Activated naive CD8-positive, alpha-beta T cell treated with anti-CD3 and anti-CD28 coated beads, Interleukin-2, amount 10 ng/mL, durations not matched to agents 7 days and 5 days (primary cell): ENCODE data around the gene PTX3. TPM values are rescaled to one million over a fixed set of nuclear protein-coding genes. Genes with fewer than 3 reads are reported as not detected.

ENCODE experiments used
- ATAC-seq: fragments of 150-1000 bp; cut with Tn5 transposase; one replicate; pipeline ENCODE4 v1.10.0; 2021; ENCODE audit warnings: low read depth, moderate library complexity
- POLR2A ChIA-PET: fragments of 350-600 bp; sonication (Branson Sonifier 250); formaldehyde crosslinking; loops from one replicate; lab custom pipeline; 2021; ENCODE audit warnings: antibody characterized with exemption; lab: Charles Lee
- DNase-seq: peaks from one replicate; pipeline ENCODE4 v3.0.0; 2021
- H3K27ac Mint-ChIP-seq: one replicate; pipeline ENCODE4 v1.8.0; 2022; ENCODE audit warnings: mild to moderate bottlenecking, mixed read lengths
- H3K27me3 Mint-ChIP-seq: one replicate; pipeline ENCODE4 v1.8.0; 2022; ENCODE audit warnings: mild to moderate bottlenecking, moderate library complexity, mixed read lengths
- H3K36me3 Mint-ChIP-seq: one replicate; pipeline ENCODE4 v1.8.0; 2021; ENCODE audit warnings: mild to moderate bottlenecking, mixed read lengths
- H3K4me1 Mint-ChIP-seq: one replicate; pipeline ENCODE4 v1.8.0; 2021; ENCODE audit warnings: mixed read lengths
- H3K4me3 Mint-ChIP-seq: one replicate; pipeline ENCODE4 v1.8.0; 2022; ENCODE audit warnings: mild to moderate bottlenecking, moderate library complexity, mixed read lengths
- H3K9me3 Mint-ChIP-seq: one replicate; pipeline ENCODE4 v1.8.0; 2021; ENCODE audit warnings: mixed read lengths
- total RNA-seq, 2 experiments: library from RNA; stranded (reverse); gene quantifications; one replicate each; pipeline ENCODE4 v1.2.3, GENCODE V29; 2021

Gene PTX3
- total RNA-seq = under 1 TPM; 0.14 to 0.40 TPM

DNA sequence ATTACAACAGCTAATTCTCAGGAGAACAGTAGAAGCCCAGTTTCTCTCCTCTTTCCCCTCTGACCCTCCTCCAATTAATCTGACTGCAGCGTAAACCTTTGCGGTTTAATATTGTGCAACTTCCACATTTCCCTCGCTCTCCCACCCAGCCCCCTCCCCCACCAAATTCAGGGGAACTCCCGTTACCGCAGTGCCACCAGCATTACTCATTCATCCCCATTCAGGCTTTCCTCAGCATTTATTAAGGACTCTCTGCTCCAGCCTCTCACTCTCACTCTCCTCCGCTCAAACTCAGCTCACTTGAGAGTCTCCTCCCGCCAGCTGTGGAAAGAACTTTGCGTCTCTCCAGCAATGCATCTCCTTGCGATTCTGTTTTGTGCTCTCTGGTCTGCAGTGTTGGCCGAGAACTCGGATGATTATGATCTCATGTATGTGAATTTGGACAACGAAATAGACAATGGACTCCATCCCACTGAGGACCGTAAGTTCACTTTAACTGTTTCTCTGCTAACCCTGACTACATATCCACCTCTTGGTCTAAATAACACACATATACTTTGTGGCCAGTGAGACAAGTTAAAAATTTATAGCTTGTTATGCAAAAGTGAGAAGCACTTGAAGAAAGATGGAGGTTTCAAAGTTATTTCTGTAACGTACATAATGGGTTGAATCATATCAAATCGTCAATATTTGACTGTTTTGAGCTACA, at the start of gene PTX3:
TSS of gene PTX3 (plus strand) at position 268 of the 709 bp plus-strand sequence. CDS start at position 352, 84 bp downstream.
- DNase-seq (no peak), ATAC-seq (no peak)
- no peaks in the 10 kb centered on the region for H3K36me3 Mint-ChIP-seq
- no peak within 1 kb of the TSS for H3K27ac Mint-ChIP-seq
- H3K27me3 Mint-ChIP-seq = peaks cover 49% of the 10 kb centered on the region
- H3K4me1 Mint-ChIP-seq = peaks cover 5% of the 10 kb centered on the region
- H3K4me3 Mint-ChIP-seq = peak within 1 kb of the TSS; percentile 69
- H3K9me3 Mint-ChIP-seq = no peaks in the 10 kb centered on the region
- POLR2A ChIA-PET = no interaction called here

DNA sequence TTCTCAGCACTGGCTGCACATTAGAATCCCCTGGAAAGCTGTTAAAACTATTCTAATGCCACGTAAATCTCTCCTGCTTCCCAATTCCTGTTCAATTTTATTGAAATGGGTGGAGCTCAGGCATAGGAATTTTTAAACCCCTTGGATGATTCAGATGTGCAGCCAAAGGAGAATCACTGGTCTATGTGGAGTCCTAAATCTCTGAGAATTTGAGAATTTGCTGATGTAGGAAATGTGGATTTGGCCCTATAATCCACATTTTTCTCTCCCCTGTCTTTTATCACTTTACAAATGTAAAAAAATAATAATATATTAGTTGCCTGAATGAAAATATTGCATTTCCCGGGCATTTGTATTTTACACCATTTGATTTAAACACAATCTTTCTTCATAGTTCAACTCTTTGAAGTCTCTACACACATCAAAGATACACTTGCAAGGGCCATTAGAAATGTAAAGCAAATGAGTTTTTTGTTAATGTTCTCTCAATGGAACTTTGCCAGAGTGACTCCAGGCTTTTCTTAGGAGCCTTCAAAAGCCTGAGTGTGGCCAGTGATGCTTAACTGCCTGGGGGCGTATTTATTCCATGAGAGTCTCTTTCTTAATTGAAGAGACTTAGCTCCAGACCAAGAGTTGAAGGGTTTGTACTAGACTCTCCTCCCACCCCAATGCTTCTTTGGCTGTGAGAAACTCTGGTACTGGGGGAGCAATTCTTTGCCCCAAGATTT, 48.8 kb upstream of the PTX3 start:
- Mint-ChIP-seq H3K9me3 (peaks cover 2% of the 10 kb centered on the region), H3K4me1 (no peaks in the 10 kb centered on the region), H3K4me3 (no peak overlapping the region), H3K27ac (no peak overlapping the region), H3K36me3 (no peaks in the 10 kb centered on the region), H3K27me3 (no peaks in the 10 kb centered on the region)
- no peak for DNase-seq
- ATAC-seq = no peak
- POLR2A ChIA-PET = no interaction called here

DNA sequence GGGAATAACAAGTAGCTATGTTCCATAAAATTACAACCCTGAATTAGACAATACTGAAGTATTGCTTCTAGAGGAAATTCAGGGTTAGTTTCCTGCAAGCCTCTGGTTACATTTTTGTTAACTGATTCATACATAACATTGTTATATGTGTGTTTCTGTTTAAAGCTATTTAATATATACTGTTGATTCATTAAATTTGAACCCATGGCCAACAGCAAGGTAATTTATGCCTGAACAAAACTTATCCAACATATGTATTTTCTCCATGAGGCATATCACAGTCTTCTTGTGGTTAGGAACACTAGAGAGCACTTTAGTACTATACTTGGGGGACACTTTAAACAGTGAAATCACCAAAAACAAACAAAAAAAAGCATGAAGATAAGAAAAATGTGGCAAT, 47.7 kb upstream of the PTX3 start:
- ATAC-seq (no peak), DNase-seq (no peak)
- POLR2A ChIA-PET = no interaction called here
- Mint-ChIP-seq H3K27ac (no peak overlapping the region), H3K4me1 (no peaks in the 10 kb centered on the region), H3K9me3 (peaks cover 2% of the 10 kb centered on the region), H3K4me3 (no peak overlapping the region), H3K36me3 (no peaks in the 10 kb centered on the region), H3K27me3 (no peaks in the 10 kb centered on the region)

DNA sequence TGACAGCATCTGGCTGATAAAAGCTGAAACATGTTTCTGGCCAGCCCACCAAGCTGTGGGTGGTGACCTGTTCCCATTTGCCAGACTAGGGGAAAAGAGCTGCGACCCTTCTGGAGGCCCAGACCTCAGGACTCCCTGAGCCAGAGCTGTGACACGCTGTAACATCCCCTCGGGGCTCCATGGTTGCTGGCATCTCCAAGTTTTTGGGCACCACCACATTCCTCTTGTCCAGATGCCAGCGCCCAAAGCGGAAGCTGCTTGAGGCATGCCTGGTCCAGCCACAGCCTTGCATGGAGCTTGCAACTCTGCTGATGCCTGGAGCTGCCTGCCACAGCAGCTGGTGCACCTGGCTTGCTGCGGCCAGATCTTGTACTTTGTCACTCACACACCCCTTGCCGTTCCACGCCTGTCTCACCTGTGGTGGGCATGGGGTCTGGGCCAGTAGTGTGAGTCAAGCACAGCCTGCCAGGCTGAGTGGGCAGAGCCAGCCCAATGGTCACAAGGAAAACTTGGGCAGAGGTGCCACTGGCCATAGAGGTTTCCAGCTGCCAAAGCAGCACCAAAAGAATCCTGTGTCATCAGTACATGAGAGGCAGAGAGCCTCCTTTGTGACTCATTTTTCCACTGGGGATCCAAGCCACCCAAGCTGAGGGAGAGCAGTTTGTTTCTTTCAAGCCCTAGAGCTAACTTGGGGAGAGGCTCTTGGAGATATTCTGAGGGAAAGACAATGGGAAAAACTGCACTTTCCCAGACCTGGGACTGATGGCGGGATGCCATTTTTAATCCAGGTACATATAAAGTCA, 45.7 kb upstream of the PTX3 start:
- Mint-ChIP-seq H3K4me1 (no peaks in the 10 kb centered on the region), H3K36me3 (no peaks in the 10 kb centered on the region), H3K9me3 (peaks cover 2% of the 10 kb centered on the region), H3K27me3 (no peaks in the 10 kb centered on the region), H3K27ac (no peak overlapping the region), H3K4me3 (no peak overlapping the region)
- DNase-seq (no peak), ATAC-seq (no peak)
- POLR2A ChIA-PET = no interaction called here

DNA sequence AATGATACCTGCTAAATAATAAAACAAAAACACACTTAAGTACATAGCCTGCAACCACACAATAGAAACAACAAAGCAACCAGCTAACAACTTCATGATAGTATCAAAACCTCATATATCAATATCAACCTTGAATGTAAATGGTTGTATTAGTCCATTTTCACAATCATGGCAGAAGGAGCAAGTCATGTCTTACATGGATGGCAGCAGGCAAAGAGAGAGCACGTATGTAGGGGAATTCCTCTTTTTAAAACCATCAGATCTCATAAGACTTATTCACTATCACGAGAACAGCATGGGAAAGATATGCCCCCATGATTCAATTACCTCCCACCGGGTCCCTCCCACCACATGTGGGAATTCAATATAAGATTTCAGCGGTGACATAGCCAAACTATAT, 44.5 kb upstream of the PTX3 start:
- Mint-ChIP-seq H3K4me1 (no peaks in the 10 kb centered on the region), H3K9me3 (peaks cover 2% of the 10 kb centered on the region), H3K4me3 (no peak overlapping the region), H3K27me3 (no peaks in the 10 kb centered on the region), H3K36me3 (peaks cover 1% of the 10 kb centered on the region), H3K27ac (no peak overlapping the region)
- DNase-seq (no peak), ATAC-seq (no peak)
- POLR2A ChIA-PET = no interaction called here

DNA sequence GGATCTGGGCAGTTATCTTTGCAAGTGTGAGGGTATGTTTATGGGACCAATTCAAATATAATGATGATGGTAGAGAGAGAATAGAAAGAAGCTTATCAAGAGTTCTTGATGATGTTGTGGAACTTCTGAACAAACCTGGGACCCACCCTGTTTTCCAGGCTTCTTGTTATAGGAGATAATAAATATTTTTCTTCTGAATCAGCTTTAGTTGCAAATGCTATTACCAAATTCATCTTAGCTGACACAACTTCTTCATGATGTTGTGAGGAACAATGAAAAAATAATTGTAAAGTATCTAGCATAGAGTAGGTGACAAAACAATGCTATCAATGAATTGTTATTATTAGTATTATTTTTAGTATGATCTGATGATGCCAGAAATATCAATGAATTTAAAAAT, 43.5 kb upstream of the PTX3 start:
- peaks cover 1% of the 10 kb centered on the region for H3K36me3 Mint-ChIP-seq
- DNase-seq (no peak), ATAC-seq (no peak)
- peaks cover 2% of the 10 kb centered on the region for H3K9me3 Mint-ChIP-seq
- no peaks in the 10 kb centered on the region for H3K4me1 Mint-ChIP-seq
- POLR2A ChIA-PET = no interaction called here
- H3K27me3 Mint-ChIP-seq = no peaks in the 10 kb centered on the region
- no peak overlapping the region for H3K4me3 Mint-ChIP-seq
- H3K27ac Mint-ChIP-seq = no peak overlapping the region

DNA sequence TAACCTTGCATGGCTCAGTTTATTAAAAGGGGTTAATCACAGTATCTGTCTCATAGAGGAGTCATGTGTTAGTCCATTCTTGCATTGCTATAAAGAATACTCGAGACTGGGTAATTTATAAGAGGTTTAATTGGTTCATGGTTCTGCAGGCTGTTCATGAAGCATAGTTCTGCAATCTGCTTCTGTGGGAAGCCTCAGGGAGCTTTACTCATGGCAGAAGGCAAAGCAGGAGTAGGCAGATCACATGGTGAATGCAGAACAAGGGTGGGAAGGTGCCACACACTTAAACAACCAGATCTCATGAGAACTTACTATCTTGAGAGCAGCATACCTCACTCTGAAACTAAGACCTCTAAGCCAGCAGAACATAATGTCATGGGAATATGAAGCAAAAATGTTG, 42.2 kb upstream of the PTX3 start:
- Mint-ChIP-seq H3K4me1 (no peaks in the 10 kb centered on the region), H3K36me3 (peaks cover 1% of the 10 kb centered on the region), H3K27ac (no peak overlapping the region), H3K9me3 (peaks cover 2% of the 10 kb centered on the region), H3K27me3 (no peaks in the 10 kb centered on the region), H3K4me3 (no peak overlapping the region)
- ATAC-seq = no peak
- POLR2A ChIA-PET = no interaction called here
- DNase-seq = no peak

DNA sequence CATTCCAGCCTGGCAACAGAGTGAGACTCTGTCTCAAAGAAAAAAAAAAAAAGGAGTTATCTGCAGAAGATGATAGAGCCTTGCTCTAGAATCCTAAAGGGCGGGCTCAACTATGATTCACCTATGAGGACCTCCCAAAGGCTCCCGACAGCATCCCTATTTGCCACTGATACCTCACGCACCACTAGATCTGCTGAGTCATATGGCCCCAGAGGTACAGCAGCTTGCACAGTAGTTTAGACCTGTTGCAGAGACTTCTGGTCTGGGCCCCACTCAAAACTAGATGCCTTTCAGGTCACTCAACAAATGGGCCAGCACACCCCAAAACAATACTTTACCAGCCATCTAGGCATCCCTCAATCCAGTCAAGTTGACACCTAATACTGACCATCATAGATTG, 38.1 kb upstream of the PTX3 start:
- ATAC-seq (no peak), DNase-seq (no peak)
- Mint-ChIP-seq H3K36me3 (peaks cover 1% of the 10 kb centered on the region), H3K4me1 (no peaks in the 10 kb centered on the region), H3K9me3 (no peaks in the 10 kb centered on the region), H3K27ac (no peak overlapping the region), H3K27me3 (peaks cover 4% of the 10 kb centered on the region), H3K4me3 (no peak overlapping the region)
- POLR2A ChIA-PET = no interaction called here

DNA sequence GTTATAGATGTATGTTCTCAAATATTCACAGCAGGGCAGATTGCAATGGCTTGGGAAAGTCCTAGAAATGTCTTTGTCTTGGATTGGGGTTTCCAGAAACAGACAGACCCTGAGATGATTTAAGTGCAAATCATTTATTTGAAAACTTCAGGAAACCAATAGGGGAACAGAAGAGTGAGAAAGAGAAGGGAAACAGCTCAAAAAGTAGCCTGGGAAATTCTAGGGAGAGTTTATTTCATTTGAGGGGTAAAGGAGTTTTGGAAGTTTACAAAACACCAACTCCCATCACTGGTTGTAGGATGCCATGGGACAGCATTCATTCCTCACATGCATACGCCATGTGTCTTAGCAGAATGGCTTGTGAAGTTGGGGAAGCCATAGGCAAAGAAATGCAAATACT, 32.3 kb upstream of the PTX3 start:
- DNase-seq = no peak
- Mint-ChIP-seq H3K9me3 (no peaks in the 10 kb centered on the region), H3K4me3 (no peak overlapping the region), H3K36me3 (no peaks in the 10 kb centered on the region), H3K4me1 (no peaks in the 10 kb centered on the region), H3K27ac (no peak overlapping the region), H3K27me3 (peaks cover 4% of the 10 kb centered on the region)
- POLR2A ChIA-PET = no interaction called here
- no peak for ATAC-seq

DNA sequence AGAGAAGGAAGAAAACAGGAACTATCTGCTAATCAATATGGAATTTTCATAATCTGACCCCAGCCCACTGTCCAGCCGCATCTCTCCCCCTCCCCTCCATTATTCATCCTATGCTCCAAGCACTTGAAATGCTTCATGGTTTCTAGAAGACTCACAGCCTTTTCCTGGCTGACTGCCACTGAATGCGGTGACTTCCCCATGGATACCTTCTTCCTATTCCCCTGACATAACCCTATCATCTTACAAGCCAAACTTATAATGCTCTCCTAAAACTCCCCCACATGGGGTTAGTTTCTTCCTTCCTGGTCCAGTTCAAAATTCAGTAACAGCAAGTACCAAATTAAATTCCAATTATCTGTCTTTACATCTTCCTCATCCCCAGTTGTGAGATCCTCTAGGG, 31.2 kb upstream of the PTX3 start:
- Mint-ChIP-seq H3K27me3 (peaks cover 4% of the 10 kb centered on the region), H3K36me3 (no peaks in the 10 kb centered on the region), H3K4me3 (no peak overlapping the region), H3K9me3 (no peaks in the 10 kb centered on the region), H3K4me1 (no peaks in the 10 kb centered on the region), H3K27ac (no peak overlapping the region)
- POLR2A ChIA-PET = no interaction called here
- DNase-seq (no peak), ATAC-seq (no peak)

DNA sequence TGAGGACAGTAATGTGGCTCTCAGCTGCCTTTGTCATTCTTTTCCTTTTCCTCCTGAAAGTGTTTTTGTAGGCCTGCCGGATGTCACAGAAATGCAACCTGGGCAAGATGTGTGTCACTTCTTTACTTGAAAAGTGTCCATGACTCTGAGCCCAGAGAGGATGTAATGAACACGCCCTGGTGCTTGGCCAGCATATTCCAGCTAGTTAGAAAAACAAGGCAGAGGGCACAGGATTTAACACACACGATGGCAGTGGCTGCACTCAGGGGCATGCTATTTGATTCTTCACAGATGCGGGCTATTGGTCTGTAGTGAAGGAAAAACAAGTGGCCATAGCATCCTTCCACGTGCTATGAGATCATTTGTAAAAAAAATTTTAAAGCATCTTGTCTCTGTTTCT, 30.3 kb upstream of the PTX3 start:
- ATAC-seq (no peak), DNase-seq (no peak)
- Mint-ChIP-seq H3K4me3 (no peak overlapping the region), H3K36me3 (no peaks in the 10 kb centered on the region), H3K9me3 (no peaks in the 10 kb centered on the region), H3K27ac (no peak overlapping the region), H3K4me1 (no peaks in the 10 kb centered on the region), H3K27me3 (no peaks in the 10 kb centered on the region)
- POLR2A ChIA-PET = no interaction called here

DNA sequence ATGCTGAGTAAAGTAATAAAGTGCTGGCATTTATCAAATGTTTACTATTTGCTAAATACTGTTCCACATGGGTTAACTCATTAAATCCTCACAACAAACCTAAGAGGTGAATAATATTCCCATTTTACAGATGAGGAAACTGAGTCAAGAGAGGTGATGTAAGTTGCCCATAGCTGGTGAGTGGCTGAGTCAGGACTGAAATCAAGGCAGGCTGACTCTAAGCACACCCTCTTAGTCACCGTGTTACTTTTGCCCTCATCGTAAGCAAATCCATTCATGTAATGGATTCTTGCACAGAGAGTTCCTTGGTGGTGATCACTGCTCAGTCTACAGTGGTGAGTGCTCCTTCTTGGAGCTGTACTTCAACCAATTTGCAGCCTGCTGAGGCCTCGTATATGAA, 28.9 kb upstream of the PTX3 start:
- no peak for ATAC-seq
- H3K36me3 Mint-ChIP-seq = no peaks in the 10 kb centered on the region
- H3K9me3 Mint-ChIP-seq = no peaks in the 10 kb centered on the region
- no peak overlapping the region for H3K4me3 Mint-ChIP-seq
- no peaks in the 10 kb centered on the region for H3K27me3 Mint-ChIP-seq
- no peaks in the 10 kb centered on the region for H3K4me1 Mint-ChIP-seq
- DNase-seq = no peak
- no peak overlapping the region for H3K27ac Mint-ChIP-seq
- POLR2A ChIA-PET = no interaction called here

DNA sequence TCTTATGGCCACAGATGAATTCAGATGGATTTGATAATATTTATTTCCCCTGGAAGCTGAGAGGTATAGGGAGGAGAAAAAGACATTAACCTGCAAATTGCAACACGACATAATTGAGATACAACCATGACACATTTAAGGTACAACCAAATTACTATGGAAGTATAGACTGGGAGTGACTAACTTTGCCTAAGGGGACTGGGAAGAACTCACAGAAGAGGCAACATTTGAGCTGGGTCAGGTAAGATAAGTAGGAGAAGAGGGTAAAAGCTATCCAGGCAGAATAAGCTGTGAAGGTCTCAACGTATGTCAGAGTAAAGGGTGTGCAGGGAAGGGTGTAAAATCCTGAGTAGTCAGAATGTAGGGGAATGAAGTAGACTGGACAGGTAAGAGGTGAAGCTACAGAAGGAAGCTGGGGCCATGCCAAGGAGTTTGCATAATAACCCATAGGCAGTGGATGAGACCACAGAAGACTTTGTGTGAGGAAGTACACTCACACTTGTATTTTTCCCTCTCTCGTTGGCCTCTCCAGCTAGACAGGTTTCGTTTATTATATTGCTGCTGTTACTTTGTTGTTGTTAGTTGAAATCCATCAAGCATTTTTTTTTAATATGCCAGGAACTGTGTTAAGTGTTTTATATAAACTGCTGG, 28.0 kb upstream of the PTX3 start:
- ATAC-seq (no peak), DNase-seq (no peak)
- no peaks in the 10 kb centered on the region for H3K4me1 Mint-ChIP-seq
- H3K9me3 Mint-ChIP-seq = no peaks in the 10 kb centered on the region
- POLR2A ChIA-PET = no interaction called here
- H3K4me3 Mint-ChIP-seq = no peak overlapping the region
- H3K27me3 Mint-ChIP-seq = no peaks in the 10 kb centered on the region
- H3K27ac Mint-ChIP-seq = no peak overlapping the region
- H3K36me3 Mint-ChIP-seq = no peaks in the 10 kb centered on the region
